NCI-H524 treated with DMSO at 0.1 percent for 48 hours (cell line): ENCODE data around the gene PSMD8.
"Not testable (repeated sequence)": the region's sequence is repeated elsewhere in the genome, so short reads cannot be mapped to it uniquely, and the experiment has no call there.

ENCODE experiments used
- DNase-seq: peaks from one replicate; lab custom pipeline; 2025; lab: John Stamatoyannopoulos, UW

PSMD8 gene

DNA sequence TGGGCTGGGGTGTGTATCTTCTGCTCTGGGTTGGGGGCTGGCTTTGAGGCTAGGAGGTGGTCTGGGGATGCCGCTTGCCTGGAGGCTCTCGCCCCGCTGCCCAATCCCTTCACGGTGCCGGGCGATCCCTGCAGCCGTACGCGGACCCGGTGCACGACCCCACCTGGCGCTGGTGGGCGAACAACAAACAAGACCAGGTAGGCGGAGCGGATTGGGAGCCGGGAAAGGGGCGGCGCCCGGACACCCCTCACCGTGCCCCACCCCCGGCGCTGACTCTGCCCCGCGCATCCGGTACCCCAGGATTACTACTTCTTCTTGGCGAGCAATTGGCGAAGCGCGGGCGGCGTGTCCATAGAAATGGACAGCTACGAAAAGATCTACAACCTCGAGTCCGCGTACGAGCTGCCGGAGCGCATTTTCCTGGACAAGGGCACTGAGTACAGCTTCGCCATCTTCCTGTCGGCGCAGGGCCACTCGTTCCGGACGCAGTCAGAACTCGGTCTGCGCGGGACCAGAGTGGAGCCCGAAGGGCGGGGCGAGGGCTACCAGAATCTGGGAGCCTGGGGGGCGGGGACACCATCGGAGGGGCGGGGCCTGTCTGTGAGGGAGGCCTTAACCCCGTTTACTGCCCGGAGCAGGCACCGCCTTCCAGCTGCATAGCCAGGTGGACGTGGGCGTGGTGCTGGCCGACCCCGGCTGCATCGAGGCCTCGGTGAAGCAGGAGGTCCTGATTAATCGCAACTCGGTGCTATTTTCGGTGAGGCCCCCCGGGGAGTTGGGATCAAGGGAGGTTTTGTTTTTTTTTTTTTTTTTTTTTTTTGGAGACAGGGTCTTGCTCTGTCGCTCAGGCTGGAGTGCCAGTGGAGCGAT is 12.1 kb upstream of the PSMD8 start:
- peak; percentile 17 for DNase-seq

DNA sequence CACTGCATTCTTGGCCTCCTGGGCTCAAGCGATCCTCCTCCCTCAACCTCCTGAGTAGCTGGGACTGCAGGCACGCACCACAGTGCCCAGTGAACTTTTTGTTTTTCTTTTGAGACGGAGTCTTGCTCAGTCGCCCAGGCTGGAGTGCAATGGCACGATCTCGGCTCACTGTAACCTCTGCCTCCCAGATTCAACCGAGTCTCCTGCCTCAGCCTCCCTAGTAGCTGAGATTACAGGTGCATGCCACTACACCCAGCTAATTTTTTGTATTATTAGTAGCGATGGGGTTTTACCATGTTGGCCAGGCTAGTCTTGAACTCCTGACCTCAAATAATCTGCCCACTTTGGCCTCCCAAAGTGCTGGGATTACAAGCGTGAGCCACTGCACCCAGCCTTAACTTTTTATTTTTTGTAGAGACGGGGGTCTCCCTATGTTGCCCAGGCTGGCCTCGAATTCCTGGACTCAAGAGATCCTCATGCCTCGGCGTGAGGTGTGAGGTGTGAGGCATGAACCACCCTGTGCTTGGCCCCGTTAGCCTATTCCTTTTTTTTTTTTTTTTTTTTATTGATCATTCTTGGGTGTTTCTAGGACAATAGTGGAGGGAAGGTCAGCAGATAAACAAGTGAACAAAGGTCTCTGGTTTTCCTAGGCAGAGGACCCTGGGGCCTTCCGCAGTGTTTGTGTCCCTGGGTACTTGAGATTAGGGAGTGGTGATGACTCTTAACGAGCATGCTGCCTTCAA is 11.3 kb upstream of the PSMD8 start:
- DNase-seq: not testable (repeated sequence)

DNA sequence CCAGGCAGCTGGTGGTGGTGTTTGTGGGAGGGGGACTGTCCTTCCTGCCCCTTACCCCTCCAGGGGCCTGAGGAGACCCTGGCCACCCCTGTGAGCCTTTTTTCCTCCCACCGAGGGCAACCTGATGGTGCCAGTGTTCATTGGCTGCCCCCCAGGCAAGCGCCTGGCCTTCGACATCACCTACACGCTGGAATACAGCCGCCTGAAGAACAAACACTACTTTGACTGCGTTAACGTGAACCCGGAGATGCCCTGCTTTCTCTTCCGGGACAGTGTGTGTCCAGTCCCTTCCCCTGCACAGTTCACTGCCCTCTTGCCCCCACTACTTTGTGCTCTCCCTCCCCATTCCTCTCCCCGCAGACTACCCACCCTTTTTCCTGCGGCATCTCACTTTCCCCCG is 7.3 kb upstream of the PSMD8 start:
- DNase-seq: no peak

DNA sequence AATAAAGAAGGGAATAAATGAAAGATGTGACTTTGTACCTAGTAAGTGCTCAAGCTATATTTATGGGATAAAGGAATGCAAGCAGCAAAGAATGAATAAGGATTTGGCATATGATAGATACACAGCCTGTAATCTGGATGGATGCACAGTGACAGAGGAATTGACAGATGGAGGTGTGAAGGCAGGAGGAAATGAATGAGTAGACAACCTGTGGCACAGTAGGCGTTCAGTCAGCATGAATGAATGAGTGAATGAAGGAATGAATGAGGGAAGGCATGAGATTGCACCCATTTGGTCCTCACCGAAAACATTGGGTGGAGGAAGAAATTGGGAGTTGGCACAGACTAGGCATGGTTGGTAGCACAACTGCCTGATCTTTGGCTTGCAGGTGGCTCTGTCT is 4.8 kb upstream of the PSMD8 start:
- DNase-seq: no peak

DNA sequence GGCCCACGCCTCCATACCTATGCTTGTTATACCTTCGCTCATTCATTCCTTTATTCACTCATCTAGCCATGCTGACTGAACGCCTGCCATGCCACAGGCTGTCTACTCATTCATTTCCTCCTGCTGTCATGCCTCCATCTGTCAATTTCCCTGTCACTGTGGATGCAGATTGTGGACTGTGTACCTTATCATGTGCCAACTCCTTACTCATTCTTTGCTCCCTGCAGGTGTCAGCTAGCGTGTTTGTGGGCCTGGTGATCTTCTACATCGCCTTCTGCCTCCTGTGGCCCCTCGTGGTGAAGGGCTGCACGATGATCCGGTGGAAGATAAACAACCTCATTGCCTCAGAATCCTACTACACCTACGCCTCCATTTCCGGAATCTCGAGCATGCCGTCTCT is 4.1 kb upstream of the PSMD8 start:
- DNase-seq: no peak

DNA sequence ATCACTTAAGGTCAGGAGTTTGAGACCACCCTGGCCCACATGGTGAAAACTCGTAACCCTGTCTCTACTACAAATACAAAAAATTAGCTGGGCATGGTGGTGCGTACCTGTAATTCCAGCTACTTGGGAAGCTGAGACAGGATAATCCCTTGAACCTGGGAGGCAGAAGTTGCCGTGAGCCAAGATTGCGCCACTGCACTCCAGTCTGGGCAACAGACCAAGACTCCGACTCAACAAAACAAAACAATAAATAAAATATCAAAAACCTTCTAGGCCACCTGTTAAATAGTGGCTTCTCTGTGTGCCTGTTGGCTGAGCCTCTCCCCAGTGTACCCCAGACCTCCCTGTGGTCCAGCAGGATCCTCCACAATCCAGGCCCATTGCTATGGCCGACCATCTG is 3.3 kb upstream of the PSMD8 start:
- DNase-seq: no peak

DNA sequence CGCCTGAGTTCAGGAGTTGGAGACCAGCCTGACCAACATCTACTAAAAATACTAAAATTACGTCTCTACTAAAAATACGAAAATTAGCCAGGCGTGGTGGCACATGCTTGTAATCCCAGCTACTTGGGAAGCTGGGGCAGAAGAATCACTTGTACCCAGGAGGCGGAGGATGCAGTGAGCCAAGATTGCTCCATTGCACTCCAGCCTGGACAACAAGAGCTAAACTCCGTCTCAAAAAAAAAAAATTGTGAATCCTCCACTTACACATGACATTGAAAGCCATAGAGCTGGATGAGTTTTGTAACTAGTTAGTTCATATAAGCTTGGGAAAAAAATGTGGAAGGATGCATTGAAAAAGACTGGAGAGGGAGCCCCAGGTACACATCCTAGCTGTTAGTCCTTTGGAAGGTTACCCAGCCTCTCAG is 452 bp upstream of the PSMD8 start:
- DNase-seq: no peak

DNA sequence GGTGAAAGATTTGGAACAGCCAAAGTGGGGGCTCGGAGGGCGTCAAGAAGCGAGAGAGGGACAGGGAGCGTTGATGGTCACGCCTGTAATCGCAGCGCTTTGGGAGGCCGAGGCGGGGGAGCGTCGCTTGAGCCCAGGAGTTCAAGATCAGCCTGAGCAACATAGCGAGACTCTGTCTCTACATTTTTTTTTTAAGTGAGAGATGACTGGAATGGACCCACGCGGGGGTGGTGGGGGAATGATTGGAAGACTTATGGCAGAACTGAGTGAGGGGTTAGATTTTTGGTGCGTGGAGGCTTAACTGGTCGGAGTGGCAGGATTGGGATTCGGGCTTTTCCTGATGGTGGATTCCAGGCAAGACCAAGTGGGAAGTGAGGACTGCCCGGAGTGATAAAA is 725 bp downstream of the PSMD8 start:
- no peak for DNase-seq

DNA sequence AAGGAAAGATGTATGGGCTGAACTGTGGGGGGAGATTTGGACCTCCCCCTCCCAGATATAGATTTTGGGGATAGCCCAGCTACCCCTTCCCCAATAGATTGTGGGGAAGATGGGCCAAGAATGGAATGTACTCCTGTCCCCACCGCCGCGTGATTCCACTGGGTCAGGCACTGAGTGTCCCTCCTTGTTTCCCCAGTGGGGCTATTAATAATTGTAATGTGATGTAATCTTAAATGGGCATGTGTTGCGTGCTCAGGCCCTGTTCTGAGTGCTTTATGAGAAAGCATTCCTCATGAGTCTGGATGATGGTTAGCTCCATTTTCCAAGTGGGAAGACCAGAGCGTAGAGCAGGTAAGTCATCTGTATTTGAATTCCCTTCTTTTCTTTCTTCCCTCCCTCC is 1.4 kb downstream of the PSMD8 start:
- no peak for DNase-seq

DNA sequence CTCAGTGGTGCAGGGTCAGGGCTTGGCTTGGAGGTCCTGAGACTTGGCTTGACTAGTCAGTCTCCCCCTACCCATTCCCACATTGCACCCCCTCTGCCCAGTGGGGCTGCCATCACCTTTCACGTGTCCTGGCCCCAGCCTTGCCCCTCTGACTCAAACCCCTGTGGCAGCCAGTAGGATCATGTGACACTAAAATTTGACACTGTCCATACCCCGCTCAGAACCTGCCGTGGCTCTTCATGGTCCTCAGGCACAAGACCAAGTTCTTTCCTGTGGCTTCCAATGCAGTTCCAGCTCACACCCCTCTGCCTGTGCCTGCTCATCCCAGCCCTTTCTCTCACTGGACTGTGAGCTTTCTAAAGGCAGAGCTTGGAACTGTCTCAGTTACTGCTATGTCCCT is 2.2 kb downstream of the PSMD8 start:
- no peak for DNase-seq

DNA sequence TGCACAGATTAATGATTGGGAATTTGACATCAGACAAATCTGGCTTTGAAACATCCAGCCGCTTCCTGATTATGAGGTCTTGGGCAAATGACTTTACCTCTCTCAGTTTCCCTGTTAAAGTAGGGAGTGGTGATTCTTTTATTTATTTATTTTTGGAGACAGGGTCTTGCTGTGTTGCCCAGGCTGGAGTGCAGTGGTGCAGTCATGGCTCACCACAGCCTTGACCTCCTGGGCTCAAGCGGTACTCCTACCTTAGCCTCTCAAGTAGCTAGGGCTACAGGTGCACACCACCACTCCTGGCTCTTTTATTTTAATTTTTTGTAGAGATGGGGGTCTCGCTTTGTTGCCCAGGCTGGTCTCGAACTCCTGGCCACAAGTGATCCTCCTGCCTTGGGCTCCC is 2.7 kb downstream of the PSMD8 start:
- no peak for DNase-seq

DNA sequence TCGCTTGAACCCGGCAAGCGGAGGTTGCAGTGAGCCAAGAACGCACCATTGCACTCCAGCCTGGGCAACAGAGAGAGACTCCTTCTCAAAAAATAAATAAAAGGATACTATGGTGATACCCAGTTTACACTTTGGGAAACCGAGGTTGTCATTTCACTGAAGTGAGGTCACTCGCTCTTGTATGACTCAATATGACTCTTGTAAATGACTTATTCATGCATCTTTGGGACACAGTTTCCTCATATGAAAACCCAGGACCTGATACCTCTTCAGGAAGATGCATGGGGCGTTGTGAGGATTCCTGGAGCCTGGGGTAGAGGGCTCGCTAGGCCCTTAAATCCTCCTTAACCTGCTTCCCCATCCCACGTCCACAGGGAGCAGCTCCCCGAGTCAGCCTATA is 4.5 kb downstream of the PSMD8 start:
- no peak for DNase-seq

DNA sequence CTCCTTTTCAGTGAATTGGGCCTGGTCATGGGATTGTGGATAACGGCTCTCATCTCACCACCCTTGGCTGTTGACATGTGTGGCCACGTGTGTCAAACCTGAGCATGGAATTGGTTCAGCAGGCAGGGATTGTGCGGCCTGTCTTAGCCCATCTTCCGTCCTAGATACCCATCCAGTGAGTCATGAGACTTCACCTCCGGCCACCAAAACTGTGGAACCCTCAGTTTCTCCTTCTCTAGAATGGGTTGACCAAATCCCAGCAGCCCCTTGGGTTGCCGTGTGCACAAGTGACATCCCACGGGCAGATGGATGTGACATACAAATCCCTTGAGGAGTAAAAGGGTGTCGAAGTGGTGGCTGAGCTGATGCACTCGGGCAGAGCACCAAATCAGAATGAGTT is 6.8 kb downstream of the PSMD8 start:
- DNase-seq: no peak

DNA sequence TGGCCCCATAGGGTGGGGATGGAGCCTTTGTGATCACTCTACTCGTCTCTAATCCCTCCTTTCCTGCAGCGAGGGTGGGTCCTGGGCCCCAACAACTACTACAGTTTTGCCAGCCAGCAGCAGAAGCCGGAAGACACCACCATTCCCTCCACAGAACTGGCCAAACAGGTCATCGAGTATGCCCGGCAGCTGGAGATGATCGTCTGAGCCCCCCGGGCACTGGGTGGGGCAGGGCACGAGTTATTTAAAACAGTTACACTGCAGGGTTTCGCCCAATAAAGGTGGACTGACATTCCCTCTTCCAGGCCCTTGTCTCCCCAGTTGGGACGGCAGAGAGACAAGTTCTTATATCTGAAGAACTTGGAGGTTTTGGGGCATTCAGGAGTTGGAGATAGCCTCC is 8.8 kb downstream of the PSMD8 start:
- no peak for DNase-seq

DNA sequence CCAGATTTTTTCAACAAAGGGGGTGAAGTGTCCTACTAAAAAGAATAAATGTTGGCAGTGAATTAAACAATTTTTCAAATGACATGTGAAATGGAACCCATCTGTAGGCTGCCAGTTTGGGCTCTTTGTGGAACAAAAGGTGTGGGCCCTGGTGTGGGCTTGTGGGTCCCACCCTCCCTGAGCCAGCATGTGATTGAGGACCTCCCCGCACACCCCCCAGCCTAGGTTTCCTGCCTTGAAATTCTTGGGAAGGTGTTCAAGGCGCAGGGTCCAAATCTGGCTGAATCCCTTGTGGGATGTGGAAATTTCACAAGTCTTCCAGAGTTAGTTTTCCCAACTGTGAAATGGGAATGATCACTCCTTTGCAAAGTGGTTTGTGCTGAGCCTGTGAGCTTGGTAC is 9.4 kb downstream of the PSMD8 start:
- DNase-seq: no peak

DNA sequence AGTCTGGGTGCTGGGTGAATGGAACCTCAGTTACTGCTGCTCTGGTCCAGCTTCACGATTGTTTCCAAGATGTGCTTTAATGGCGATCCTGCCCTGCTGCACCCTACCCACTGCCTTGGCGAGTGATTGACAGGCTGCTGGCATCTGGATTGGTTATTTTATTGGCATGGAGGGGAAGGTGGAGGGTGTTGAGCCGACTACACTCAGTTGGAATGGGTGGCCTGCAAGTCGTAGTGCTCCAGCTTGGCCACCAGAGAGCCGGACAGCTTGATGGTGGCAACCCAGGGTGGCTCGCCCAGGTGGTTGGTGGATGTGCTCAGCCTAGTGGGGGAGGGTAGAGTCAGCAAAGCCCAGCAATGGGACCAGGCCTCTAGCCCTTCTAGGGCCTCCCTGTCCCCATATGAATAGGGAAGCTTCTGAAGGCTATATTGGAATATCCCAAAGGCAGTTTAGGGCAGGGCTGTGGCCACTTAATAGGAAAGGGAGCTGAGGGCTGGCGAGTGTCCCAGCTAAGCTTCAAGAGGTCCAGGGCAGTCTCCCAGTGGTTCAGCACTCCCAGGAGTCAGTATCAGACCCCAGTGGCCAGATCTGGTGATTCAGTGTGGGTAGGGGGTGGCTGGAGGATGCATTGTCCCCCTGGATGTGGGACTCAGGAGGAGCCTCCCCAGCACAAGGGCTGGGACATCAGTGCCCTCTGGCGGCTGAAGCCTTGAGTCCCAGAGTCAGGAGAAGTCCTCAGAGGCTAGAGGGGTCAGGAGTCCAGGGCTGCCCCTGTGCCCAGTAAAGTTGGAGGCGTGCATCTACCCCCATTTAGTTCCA is 10.0 kb downstream of the PSMD8 start:
- DNase-seq: no peak

DNA sequence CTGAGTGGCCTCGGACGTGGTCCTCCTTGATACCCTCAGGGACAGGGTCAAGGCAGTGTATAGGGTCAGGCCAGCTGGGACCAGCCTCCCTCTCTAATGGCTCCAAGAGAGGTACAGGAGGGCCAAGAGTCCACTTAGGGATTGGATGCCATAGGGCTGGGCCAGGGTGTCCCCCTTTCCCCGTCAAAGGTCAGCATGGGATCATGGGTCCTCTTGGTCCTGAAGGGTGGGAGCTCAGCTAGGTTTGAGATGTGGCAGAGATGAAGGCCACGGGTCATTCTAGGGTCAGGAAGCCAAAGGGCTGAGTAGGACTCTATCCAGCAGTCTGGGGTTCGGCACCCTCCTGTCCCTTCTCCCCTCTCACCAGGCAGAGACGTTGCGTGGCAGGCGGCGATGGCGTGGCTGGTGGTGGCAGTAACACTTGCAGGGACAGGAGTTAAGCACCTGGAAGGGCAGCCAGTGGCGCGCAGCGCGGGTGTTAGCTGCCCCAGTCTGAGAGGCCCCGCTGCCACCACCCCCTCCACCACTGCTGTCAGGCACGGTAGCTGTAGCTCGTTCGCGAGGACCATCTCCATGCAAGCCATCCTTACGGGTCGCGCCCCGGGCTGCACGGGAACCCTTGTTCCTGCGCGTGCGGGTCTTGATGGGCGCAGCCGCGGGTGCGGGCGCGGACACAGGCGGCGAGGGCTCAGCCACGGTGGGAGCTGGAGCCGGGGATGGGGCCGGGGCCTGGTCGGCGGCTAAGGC is 10.9 kb downstream of the PSMD8 start:
- DNase-seq: no peak

DNA sequence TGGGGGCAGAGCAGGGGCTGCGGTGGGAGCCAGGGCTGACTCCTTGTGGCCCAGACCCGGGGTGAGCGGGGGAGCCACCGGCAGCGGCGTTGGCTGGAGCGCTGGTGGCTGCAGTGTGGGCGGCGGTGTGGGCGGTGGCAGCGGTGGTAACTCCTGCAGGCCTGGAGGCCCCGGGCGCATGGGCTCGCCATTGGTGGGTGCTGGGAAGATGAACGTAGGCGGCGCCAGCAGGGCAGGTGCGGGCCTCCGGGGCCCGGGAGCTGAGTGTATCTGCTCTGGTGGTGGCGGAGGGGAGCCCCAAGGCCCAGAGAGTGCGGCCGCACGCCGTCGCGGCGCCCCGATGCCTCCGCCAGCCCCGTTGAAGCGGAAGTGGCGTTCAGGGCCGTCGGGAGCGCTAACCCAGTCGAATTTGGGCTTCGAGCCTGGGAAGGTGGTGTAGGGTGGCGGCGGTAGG is 11.5 kb downstream of the PSMD8 start:
- no peak for DNase-seq

DNA sequence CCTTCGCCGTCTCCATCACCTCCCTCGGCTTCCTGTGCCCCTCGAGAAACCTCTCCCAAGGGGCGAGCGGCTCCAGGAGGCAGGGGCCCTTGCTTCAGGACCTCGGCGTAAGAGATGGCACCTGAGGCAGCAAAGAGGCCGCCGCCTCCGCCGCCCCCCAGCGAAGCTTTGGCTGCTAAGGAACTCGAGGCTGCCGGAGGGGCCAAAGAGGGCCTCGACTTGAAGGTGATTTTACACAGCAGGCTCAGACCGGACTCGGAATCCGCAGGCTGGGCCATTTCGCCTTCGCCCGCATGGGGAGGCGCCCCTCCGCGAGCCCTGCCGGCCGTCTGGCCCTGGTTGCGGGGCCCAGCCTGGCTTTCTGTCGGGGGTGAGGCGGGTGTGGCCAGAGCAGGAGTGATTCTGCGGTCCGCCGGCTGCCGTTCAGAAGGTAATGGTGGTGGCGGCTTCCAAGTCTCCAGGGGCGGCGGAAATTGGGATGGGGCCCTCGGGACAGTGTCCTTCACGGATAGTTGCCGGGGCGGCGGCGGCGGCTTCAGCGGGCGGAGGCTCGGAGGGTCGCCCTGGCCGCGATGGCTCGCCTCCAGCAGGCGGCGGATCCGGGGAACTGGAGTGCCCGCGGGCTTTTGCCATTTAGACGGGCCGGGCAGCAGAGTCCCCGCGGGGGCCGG is 12.1 kb downstream of the PSMD8 start:
- DNase-seq: no peak

DNA sequence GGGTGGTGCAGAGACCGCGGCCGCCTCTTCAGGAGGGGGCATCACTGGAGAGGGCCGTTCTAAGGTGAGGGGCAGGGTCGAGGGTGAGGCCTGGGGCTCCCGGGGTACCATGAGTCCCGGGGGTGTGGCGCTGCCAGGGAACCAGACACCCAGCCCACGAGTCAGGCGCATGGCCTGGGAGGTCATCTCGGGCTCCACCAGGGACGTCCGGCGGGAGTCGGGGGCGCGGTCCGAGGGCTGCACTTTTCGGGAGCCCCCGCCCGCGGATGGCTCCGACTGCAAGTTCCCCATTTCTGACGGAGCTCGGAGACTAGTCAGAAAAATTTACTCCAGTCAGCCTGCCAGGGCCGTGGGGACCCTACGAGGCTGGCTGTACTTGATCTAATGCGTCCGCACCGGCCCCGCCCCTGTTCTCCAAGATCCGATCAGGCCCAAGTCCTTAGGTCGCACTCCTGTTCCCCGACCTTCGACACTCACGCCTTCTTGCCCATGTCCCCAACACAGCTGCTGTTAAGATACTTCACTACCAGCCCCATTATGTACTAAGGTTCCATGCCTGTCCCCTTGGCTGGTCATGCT is 12.7 kb downstream of the PSMD8 start:
- no peak for DNase-seq
